Muscle layer of duodenum (tissue), 2 donors: Measurements from ENCODE around the gene DNM2.
"Not testable (repeated sequence)": the region's sequence is repeated elsewhere in the genome, so short reads cannot be mapped to it uniquely, and the experiment has no call there.

Experiments used
- H3K27ac ChIP-seq: one replicate; pipeline ENCODE4 v1.7.0; 2013; ENCODE audit warnings: mild to moderate bottlenecking, low read length
- H3K27me3 ChIP-seq: one replicate; pipeline ENCODE4 v1.7.0; 2013; ENCODE audit warnings: low read depth, mild to moderate bottlenecking, control low read depth, low read length
- H3K36me3 ChIP-seq, 2 donors: one replicate each; pipeline ENCODE4 v1.7.0; 2013; ENCODE audit warnings: low read length in 2 of 2, control low read depth in 1 of 2, mild to moderate bottlenecking in 1 of 2; ENCODE audit not compliant: insufficient read depth in 2 of 2, control insufficient read depth in 1 of 2
- H3K4me1 ChIP-seq, 2 donors: one replicate each; pipeline ENCODE4 v1.7.0; 2013; ENCODE audit warnings: low read length in 2 of 2, mild to moderate bottlenecking in 2 of 2, control low read depth in 1 of 2, moderate library complexity in 1 of 2; ENCODE audit not compliant: insufficient read depth in 2 of 2, control insufficient read depth in 1 of 2
- H3K4me3 ChIP-seq, 2 donors: one replicate each; pipeline ENCODE4 v1.7.0; 2013; ENCODE audit warnings: low read length in 2 of 2, low read depth in 1 of 2, mild to moderate bottlenecking in 1 of 2
- H3K9me3 ChIP-seq, 2 donors: one replicate each; pipeline ENCODE4 v1.7.0; 2013; ENCODE audit warnings: low read length in 2 of 2, control low read depth in 1 of 2, mild to moderate bottlenecking in 1 of 2; ENCODE audit not compliant: control insufficient read depth in 1 of 2
- donor health status: healthy.

Gene DNM2

GRCh38 chr19:10729411-10729810 lies 11.5 kb downstream of the DNM2 start:
- peaks cover 0 to 3% of the 10 kb centered on the region in 2 donors for H3K36me3 ChIP-seq
- H3K27me3 ChIP-seq = no peaks in the 10 kb centered on the region
- H3K4me1 ChIP-seq = peaks cover 3 to 11% of the 10 kb centered on the region in 2 donors
- H3K27ac ChIP-seq = no peak overlapping the region
- no peaks in the 10 kb centered on the region for H3K9me3 ChIP-seq
- no peak overlapping the region for H3K4me3 ChIP-seq

GRCh38 chr19:10730932-10731331 lies 13.1 kb downstream of the DNM2 start:
- H3K27me3 ChIP-seq = no peaks in the 10 kb centered on the region
- H3K4me3 ChIP-seq = no peak overlapping the region
- no peaks in the 10 kb centered on the region for H3K9me3 ChIP-seq
- H3K27ac ChIP-seq = no peak overlapping the region
- H3K36me3 ChIP-seq = peaks cover 0 to 3% of the 10 kb centered on the region in 2 donors
- H3K4me1 ChIP-seq = peaks cover 3 to 11% of the 10 kb centered on the region in 2 donors

GRCh38 chr19:10735741-10736140 lies 17.9 kb downstream of the DNM2 start:
- Histone ChIP-seq H3K4me3 (no peak overlapping the region), H3K36me3 (peaks cover 0 to 5% of the 10 kb centered on the region in 2 donors), H3K4me1 (peaks cover 0 to 5% of the 10 kb centered on the region in 2 donors), H3K9me3 (no peaks in the 10 kb centered on the region), H3K27me3 (no peaks in the 10 kb centered on the region), H3K27ac (no peak overlapping the region)

GRCh38 chr19:10736189-10736588 lies 18.3 kb downstream of the DNM2 start:
- Histone ChIP-seq H3K27me3 (no peaks in the 10 kb centered on the region), H3K36me3 (peaks cover 0 to 5% of the 10 kb centered on the region in 2 donors), H3K4me1 (peaks cover 0 to 5% of the 10 kb centered on the region in 2 donors), H3K4me3 (no peak overlapping the region), H3K27ac (no peak overlapping the region), H3K9me3 (no peaks in the 10 kb centered on the region)

GRCh38 chr19:10736916-10737551 lies 19.2 kb downstream of the DNM2 start:
- peaks cover 0 to 5% of the 10 kb centered on the region in 2 donors for H3K36me3 ChIP-seq
- no peak overlapping the region for H3K27ac ChIP-seq
- H3K4me1 ChIP-seq = peaks cover 0 to 7% of the 10 kb centered on the region in 2 donors
- H3K4me3 ChIP-seq = no peak overlapping the region
- H3K9me3 ChIP-seq = no peaks in the 10 kb centered on the region
- H3K27me3 ChIP-seq = no peaks in the 10 kb centered on the region

GRCh38 chr19:10737722-10738121 lies 19.8 kb downstream of the DNM2 start:
- Histone ChIP-seq H3K9me3 (no peaks in the 10 kb centered on the region), H3K4me3 (no peak overlapping the region), H3K27ac (no peak overlapping the region), H3K36me3 (peaks cover 0 to 5% of the 10 kb centered on the region in 2 donors), H3K27me3 (no peaks in the 10 kb centered on the region), H3K4me1 (peaks cover 0 to 13% of the 10 kb centered on the region in 2 donors)

GRCh38 chr19:10740798-10741197 lies 22.9 kb downstream of the DNM2 start:
- H3K4me1 ChIP-seq = peaks cover 11 to 24% of the 10 kb centered on the region in 2 donors
- H3K9me3 ChIP-seq = no peaks in the 10 kb centered on the region
- H3K4me3 ChIP-seq = no peak overlapping the region
- H3K27ac ChIP-seq = no peak overlapping the region
- peaks cover 0 to 5% of the 10 kb centered on the region in 2 donors for H3K36me3 ChIP-seq
- H3K27me3 ChIP-seq = no peaks in the 10 kb centered on the region

- Histone ChIP-seq H3K4me3 (no peak overlapping the region), H3K36me3 (peaks cover 0 to 4% of the 10 kb centered on the region in 2 donors), H3K27ac (peak overlapping the region; percentile 52), H3K4me1 (peaks cover 14 to 25% of the 10 kb centered on the region in 2 donors), H3K27me3 (no peaks in the 10 kb centered on the region), H3K9me3 (no peaks in the 10 kb centered on the region)
Measured at GRCh38 chr19:10742476-10742875, 24.6 kb downstream of the DNM2 start.

GRCh38 chr19:10744253-10744798 lies 26.4 kb downstream of the DNM2 start:
- Histone ChIP-seq H3K9me3 (no peaks in the 10 kb centered on the region), H3K4me3 (no peak overlapping the region), H3K27ac (peak overlapping the region; percentile 67), H3K27me3 (no peaks in the 10 kb centered on the region), H3K36me3 (no peaks in the 10 kb centered on the region), H3K4me1 (peaks cover 24 to 41% of the 10 kb centered on the region in 2 donors)

GRCh38 chr19:10744801-10745293 lies 27.0 kb downstream of the DNM2 start:
- Histone ChIP-seq H3K4me1 (peaks cover 28 to 46% of the 10 kb centered on the region in 2 donors), H3K9me3 (no peaks in the 10 kb centered on the region), H3K36me3 (no peaks in the 10 kb centered on the region), H3K27ac (peak overlapping the region; percentile 67), H3K27me3 (no peaks in the 10 kb centered on the region), H3K4me3 (no peak overlapping the region)

GRCh38 chr19:10746437-10746836 lies 28.6 kb downstream of the DNM2 start:
- not testable (repeated sequence) for H3K9me3 ChIP-seq, H3K36me3 ChIP-seq, H3K27ac ChIP-seq, H3K4me3 ChIP-seq, H3K27me3 ChIP-seq
- H3K4me1 ChIP-seq = peaks cover 35 to 62% of the 10 kb centered on the region in 2 donors
